Measurements from ENCODE around the gene MRPL36.

The MRPL36 gene

DNA sequence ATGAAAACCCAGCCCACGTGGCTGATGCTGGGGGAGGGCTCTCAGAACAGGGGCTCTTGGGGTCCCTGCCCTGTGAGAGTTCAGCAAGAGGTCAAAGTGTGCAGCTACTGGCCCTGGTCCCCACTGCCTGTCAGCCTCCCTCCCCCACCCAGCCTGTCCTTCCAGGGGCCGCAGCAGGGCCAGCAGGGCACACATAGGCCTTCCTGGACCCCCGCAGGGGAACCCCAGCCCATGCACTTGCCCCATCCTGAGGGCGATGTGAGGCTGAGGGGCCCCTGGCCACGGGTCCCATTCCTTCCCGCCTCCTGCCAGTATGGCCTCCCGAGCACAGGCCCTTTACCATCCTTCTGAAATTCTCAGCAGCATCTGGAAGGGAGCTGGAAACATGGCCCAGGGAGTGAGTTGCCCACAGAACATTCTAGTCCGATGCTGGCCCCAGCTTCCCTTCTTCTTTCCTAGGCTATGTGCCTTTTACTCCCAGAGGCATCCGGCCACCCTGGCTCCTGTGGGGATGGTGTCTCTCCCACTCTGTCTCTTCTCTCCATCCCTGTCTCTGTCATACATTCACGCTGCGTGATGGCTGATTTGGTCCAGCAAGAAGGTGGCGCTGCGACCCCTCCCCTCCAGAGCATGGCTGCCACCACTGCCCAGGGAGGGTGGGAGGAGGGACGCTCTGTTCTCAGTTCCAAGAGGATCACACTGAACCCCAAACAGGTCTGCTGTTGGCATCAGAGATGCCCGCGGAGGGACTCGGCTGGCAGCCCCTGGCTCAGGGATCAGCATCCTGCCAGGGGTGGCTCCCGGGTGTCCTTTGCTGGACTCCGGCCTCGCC is 19.6 kb downstream of the MRPL36 start:
- DNase-seq, result no peak

DNA sequence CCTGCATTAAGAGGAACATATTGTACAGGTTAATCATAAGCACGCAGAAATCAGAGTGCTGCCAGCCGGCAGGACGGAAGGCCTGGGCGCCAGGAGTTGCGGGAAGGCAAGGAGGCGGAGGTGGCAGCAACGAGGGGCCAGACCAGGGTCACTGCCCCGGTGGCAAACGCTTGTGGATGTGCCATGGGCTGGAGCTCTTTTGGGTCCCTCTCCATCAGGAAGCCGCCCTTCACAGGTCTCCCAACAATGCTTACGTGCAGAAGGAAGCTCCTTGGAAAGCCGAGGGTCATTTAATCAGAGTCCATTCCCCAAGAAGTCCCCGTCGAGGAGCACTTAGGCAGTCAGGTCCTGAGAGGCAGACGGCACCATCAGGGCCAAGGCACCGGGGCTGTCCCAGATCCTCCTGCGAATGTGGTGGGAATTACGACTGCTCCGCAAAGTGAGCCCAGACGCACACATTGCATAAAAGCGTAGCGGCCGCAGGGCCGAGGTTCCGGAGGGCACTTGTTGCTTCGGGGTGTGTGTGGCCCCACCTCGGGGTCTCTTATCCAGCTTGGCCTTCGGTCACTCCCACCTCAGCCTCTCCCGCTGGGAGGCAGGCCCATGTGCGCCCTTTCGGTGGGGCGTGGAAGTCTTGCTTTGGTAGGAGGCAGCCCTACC is 20.5 kb downstream of the MRPL36 start:
- no peak for DNase-seq

DNA sequence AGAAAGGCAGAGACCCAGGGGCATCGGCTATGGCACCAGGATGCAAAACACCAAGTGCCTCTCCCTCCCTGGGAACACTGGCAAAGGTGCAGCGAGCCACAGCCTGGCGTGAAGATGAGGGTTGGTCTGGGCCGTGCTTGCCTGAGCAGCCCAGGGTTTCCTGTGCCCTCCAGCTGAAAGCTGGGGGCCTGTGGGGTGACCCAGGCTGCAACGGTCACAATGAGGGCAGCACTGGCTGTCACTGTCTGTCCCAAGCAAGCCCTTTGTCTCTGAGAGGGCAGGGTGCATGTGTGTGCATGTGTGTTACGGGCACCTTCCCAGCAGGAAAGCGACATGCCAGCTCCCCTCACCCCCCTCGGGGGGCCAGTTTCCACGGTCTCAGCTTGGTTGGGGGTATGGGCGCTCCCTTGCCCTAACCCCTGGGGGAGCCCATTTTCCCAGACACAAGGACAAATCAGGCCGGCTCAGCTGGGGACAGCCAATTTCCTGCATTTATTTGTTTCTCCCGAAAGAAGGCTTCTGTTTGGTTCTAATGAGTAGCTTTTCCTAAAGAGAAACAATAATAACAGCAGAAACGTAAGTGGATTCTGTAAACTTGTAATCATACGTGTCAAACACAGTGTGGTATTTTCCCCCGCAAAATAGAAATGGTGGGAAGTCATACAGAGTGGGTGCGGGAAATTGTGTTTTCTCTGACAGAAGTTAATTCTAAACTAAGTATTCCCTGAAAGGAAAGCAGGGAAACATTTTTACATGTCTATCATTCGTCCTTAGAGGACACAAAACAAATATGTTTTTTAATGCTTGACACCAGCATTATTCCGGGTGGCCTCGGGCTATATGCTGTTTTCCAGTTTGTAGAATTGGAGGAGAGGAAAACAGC is 21.3 kb downstream of the MRPL36 start:
- DNase-seq, result no peak

DNA sequence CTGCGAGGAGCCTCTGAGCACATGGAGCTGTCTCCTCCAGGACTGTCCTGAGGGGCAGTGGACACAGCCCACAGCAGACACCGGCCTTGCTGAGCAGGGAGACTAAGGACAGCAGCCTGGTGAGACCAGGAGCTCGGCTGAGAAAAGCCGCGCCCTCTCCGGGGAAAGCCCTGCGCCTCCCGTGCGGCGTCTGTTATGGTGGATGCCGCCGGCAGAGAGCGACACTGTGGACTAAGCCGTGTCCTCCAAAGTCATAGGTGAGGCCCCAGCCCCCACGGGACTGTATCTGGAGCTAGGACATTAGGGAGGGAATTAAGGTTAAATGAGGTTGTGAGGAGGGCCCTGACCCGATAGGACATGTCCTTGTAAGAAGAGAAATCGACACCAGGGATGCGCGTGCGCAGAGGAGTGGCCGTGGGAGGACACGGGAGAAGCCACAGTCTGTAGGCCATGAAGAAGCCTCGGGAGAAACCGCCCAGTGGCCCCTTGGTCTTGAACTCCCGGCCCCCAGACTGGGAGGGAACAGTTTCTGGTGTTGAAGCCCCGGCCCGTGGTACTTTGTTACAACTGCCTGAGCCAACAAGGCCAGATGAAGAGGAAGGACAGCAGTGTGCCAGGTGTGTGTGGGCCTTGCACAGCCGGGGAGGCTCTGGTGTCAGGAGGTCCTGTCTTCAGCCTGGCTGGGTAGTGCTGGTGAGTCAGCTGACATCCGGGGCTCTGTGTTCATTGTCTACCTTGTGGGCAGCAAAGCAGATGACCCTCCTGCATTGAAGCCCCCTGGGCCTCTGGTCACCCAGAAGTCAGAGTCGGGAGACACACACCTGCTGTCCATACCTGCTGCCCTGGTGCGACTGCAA is 22.1 kb downstream of the MRPL36 start:
- DNase-seq, result no peak

DNA sequence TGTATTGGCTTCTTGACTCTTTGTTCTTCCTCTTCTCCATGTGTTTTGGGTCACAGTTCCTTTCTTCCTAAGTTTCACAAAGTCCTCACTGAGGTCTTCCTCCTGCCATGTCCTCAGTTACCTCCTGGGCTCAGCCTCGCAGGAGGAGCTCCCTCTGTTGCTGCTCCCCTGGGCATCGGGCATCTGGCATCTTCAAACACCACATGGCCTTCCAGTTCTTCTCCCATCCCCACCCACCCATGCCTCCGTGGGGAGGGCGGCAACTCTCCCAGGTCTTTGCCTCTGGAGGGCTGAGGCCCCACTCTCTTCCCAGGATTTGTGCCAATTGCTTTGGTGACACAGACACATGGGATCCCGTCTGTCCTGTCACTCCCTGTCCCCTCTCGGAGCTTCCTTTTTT is 22.8 kb downstream of the MRPL36 start:
- no peak for DNase-seq

DNA sequence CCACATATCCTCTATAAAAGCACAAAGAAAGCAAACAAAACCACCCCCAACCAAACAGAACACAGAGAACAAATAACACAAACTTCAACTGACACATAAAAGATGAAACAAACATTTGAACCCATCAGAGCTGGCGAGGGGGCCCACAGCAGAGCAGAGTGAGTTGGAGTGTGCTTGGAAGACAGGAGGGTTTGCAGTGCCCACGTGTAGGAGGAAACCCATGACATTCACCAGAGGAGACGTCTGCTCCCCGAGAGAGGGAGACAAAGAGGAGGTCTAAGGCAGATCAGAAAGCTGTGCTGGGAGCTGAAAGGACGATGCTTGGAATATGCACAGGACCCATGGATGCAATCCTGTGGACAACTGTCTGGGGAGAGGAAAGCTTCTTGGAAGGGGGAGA is 27.0 kb downstream of the MRPL36 start:
- DNase-seq, result peak; percentile 12

DNA sequence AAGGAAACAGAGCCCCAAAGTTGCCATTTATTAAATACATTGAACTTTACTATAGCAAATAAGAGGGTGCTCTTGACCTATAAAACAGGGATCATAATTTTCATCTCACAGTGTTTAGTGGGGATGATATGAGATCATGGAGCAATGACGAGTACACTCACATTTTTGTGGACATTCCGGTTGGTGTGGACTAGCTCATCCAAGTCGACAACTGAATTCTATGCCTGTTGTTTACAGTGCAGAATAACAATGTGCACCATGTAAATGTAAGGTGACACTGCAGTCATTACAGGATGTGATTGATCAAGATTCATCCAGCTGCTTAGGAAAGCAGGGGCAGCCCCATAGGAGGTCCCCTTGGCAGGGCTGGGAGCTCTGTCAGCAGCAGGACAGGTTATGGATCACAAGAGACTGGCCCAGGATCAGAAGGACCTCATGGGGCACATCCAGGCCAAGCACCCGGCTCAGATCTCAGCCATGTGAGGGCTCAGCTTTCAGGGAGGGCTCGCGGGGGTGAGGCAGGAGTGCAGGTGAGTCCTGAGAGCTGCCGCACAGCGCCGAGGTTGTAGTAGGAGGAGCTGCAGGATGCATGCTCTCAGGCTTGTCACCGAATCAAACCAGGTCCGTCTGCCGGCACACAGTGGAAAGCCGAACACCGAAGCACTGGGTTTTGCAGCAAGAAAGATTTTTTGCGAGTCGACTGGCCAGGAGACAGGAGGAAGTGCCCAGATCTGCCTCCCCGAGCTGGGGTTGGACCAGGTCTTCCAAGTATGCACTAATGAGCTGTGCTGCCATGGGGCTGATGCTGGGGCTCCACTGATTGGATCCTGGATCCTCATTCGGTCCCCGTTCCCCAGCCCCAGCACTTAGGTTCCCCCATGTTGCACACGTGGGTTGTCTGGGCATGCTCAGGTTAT is 28.2 kb downstream of the MRPL36 start:
- no peak for DNase-seq

DNA sequence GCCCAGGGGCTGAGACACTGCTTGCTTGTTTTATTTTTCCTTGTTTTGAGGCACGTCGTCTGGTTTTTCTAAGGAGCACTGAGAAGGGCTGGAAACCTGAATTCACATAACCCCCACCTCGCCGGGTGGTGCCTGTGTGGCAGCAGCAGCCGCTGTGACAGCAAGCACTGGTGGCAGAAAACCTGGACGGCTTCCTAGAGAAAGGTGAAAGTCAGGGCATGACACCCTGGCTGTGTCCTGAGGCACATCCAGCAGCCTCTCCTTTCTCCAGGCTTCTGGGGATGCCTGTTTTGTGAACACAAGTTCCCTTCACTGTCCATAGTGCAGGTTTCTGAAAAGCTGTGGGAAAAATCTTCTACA is 29.2 kb downstream of the MRPL36 start:
- DNase-seq, result no peak

DNA sequence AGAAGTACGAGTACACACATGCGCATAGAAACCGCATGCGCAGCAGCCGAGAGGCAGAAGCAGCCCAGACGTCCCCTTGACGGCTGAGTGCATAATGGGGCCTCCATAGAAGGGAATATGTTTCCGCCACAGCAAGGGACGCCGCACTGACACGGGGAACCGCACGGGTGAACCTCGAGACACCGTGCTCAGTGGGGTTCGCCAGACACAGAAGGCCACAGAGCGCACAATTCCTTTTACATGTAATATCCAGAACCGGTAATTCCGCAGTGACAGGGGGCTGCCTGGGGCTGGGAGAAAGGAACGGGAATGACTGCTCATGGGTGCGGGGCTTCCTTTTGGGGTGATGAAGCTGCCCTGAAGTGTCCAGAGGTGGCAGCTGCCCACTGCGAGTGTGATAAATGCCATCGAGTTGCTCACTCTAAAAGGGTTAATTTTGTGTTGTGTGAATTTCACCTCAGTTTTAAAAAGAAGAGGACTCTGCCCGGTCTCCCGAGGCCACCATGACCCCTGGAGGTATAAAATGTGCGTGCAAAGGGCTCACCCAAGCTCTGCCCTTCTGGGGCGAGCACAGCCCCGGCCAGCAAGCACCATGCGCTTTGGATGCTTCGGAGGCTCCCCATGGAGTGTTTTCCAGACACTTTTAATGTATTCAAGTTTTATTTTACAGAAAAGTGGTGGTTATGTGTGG is 29.7 kb downstream of the MRPL36 start:
- DNase-seq, result no peak

DNA sequence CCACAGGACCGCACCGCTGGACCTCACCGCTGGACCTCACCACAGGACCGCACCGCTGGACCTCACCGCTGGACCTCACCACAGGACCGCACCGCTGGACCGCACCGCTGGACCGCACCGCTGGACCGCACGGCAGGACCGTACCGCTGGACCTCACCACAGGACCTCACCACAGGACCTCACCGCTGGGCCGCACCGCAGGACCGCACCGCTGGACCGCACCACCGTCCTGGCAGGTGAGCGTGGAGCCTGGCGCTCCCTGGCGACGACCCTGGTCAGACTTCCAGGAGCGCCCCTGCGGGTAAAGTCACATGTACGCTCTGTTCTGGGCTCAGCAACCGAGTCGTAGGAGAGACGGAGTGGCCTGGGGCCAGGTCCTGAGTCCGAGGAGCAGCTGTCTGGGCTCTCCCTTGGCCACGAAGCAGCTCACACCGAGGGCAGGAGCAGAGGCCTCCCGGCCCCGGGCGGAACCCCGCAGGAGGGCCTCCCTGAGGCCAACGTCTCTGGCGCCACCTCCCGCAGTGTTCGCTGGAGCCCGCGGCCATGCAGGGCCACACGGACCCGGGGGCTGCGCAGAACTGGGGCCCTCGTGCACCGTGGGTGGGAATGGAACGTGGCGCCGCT is 30.5 kb downstream of the MRPL36 start:
- no peak for DNase-seq

DNA sequence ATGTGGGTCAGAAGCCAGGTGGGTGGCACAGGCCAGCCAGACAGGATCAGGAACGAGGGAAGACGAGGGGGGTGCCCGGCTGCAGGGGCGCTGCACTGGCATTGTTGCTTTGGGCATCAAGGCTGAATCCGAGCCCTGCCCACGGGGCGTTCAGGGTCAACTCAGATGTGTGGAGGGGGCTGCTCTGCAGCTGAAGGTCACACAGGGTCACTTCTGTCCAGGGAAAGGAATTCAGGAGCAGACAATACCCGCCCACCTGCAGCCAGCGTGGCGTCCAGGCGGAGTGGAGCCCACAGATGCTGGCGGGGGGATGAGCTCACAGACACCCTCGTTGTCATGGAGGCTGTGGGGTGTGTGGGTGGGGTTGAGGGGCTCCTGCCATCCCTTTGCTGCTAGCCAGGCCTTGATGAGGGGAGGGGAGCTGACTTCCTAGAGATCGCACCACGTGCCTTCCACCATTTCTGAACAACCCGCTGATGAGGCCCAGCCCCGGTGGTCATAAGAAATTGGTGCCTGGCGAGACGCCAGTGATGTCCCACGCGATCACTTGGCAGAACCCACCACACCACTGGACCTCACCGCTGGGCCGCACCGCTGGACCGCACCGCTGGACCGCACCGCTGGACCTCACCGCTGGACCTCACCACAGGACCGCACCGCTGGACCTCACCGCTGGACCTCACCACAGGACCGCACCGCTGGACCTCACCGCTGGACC is 31.2 kb downstream of the MRPL36 start:
- no peak for DNase-seq

DNA sequence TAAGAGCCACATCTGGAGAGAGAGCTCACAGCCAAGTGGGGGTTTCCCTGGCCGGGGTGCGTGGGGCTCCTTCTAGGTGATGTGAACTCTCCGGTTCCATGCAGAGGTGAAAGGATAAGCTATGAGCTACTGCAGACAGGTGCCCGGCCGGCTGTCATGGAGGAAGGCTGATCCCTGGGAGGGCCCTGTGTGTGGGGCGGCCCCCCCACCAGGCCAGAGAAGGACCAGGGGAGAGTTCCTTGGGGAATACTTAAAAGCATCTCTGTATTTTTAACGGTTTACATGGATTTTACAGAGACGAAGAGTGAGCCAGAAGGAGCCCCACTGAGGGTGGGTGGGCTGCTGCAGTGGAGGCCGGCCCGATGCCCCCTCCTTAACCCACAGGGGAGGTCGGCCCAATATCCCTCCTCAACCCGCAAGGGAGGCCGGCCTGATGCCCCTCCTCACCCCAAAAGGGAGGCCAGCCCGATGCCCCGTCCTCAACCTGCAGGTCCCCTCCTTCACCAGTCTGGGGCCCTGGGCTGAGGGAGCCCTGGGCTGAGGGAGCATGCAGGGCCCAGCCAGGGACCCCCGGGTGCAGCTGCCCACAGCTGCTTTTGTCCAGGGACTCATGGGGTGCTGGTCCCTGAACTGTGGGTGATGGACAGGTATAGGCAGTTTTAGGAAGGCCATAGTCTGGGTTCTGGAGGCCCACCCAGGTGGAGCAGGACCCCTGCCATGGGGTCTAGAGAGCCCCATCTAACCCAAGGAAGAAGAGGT is 31.9 kb downstream of the MRPL36 start:
- DNase-seq, result no peak

DNA sequence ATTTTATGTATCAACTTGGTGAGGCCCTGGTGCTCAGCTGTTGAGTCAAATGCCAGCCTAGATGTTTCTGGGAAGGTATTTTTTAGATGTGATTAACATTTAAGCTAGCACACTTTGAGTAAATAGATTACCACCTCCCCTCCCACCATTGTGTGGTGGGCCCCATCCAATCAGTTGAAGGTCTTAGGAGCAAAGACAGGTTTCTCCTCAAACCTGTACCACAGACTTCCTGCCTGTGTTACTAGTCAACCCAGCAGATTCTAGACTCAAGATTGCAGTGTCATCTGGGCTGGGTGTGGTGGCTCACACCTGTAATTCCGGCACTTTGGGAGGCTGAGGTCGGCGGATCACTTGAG is 33.8 kb downstream of the MRPL36 start:
- DNase-seq, result no peak

DNA sequence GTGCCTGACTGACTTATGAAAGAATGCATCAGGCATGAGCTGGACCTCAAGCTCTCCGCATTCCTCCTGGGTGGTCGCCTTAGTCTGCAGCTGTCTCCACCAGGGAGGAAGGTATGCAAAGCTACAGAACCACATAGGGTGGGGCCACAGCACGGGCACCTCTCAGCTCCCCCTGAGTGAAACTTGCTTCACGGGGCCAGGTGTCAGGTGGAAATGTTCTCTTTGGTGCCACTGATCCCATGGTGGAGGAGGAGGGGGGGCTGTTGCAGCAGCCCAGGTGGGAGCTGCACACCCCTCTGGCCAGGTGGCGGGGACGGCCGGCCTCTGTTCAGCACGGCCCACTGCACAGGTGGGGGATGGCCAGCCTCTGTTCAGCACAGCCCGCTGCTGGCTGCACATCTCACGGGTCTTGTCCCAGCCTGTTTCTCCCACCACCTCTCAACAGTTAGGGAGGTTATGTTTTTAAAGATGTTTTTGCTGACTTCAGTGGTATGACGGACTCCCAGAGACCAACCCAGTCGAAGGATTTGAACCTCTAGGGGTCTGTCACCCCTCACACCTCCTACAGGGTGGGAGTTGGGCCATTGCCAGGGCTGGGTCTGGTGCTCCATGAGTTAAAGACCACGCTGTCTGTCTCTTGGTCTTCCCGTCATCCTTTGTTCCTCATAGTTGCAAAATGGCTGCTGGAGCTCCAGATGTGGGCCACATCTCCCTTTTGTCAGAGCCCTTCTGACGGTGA is 34.3 kb downstream of the MRPL36 start:
- DNase-seq, result no peak

DNA sequence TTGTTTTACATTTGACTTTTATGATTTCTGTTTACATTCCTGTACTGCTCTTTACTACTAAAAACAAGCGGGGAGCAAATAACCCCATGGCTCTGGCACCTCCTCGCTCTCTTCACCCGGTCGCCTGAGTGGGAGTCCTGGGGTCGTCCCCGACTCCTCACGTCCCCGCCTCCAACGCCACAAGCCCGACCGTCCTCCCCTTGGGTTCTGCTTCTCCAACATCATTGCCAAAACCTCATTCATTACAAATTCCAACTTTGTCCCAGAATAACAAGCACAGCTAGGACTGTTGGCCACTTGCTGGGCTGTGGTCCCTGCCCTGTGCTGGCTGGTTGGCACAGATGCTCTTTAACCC is 35.1 kb downstream of the MRPL36 start:
- no peak for DNase-seq

DNA sequence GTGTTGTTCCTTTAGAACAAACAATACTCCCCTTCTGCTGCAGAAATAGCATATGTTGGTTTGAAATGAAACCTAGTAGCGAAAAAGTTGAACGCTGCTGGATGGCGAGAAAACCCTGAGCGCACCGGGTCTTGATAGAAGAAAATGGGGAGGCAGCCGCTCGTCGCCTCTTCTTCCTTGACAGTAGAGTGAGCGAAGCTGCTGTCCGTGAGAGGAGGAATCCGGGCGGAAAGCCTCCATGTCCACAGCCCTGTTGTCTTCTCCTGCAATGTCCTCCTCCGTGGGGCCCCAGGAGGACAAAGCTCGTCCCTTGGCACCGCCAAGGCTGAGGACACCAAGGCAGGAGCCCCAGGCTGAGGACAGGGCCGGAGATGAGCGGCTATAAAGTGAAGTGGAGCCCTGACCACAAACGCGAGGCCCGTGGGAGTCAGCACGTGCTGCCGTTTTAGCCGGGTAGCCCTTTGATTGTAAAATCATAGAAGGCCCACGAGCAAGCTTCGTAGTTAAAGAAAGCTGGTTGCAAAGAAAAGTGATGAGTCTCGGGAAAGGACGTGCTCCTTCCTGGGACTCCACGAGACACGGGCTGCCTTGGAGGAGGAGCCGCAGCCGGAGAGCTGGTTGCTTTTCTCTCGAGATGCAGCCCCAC is 35.6 kb downstream of the MRPL36 start:
- DNase-seq, result no peak

DNA sequence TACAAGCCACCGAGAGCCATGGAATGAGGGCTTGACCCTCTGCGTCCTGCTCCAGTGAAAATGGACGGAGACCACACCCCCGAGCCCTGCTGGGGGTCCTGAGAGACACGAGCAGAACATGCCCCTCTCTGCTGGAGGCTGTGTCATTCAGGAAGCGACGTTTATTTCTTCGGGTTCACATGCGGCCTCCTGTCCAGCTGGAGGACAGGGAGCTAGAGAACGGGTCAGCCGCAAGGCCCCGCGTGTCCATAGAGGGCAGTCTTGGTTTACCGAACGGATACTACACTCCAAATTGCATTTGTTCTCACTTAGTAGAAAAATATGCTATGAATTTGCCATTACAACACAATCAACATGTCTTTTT is 36.1 kb downstream of the MRPL36 start:
- DNase-seq, result no peak

Measured in GF-D8 (cell line).